Measurements from ENCODE around the gene ATR.

ATR gene

DNA sequence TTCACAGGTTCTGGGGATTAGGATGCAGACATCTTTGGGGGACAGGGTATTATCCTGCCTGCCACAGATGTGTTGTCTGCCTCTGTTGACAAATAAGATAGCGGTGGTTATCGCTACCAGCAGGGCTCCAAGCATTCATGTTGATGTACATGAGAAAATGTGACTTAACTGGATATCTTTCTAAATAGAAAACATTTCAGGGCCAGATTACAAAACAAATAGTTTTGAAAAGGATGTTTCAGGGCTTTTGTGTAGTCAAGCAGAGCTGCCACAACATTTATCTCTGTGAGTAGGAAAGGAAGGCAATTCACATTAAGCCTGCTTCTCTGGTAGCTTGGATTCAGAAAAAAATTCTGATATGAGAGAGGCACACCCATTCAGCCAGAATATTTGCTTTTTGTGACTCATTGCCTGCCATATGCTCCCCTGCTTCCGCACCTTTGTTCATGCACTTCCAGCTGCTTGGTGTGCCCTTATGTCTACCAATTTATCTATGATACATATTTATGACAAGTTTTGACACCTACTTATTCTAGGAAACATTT, 40.5 kb upstream of the ATR start:
- TF ChIP-seq, protein P1, sequence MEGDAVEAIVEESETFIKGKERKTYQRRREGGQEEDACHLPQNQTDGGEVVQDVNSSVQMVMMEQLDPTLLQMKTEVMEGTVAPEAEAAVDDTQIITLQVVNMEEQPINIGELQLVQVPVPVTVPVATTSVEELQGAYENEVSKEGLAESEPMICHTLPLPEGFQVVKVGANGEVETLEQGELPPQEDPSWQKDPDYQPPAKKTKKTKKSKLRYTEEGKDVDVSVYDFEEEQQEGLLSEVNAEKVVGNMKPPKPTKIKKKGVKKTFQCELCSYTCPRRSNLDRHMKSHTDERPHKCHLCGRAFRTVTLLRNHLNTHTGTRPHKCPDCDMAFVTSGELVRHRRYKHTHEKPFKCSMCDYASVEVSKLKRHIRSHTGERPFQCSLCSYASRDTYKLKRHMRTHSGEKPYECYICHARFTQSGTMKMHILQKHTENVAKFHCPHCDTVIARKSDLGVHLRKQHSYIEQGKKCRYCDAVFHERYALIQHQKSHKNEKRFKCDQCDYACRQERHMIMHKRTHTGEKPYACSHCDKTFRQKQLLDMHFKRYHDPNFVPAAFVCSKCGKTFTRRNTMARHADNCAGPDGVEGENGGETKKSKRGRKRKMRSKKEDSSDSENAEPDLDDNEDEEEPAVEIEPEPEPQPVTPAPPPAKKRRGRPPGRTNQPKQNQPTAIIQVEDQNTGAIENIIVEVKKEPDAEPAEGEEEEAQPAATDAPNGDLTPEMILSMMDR (IDR thresholded peaks at IDR 0.05; ENCODE audit: low read depth, low read length, missing control alignments) = no peak
- DNase-seq (ENCODE audit: low read depth) = no peak
- in situ Hi-C loops (cut with HindIII; ENCODE audit: low sequenced_read_pairs) = no loop called here

DNA sequence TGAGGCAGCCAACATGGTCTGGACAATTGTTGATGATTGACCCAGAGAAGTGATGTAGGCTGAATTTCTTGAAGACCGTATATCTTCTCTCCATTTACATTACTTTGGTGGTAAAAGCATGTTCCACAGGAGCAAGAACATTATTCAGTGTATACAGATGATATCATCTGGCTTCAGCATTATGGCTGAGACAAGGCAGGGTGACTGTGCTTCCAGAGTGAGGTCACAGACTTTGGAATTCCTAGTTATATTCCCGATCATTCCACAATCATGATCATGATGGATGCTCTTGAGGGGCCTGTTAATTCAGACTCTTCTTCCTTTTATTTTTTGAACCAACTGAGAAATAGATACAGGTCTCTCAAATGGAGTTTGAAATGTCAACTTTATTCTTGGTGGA, 36.6 kb upstream of the ATR start:
- in situ Hi-C loops (cut with HindIII; ENCODE audit: low sequenced_read_pairs) = no loop called here

More for the DNA sequence above, 40.5 kb upstream of the ATR start:
- H3K4me3 ChIP-seq (ENCODE audit: low read depth, low read length) = no peak overlapping the region

DNA sequence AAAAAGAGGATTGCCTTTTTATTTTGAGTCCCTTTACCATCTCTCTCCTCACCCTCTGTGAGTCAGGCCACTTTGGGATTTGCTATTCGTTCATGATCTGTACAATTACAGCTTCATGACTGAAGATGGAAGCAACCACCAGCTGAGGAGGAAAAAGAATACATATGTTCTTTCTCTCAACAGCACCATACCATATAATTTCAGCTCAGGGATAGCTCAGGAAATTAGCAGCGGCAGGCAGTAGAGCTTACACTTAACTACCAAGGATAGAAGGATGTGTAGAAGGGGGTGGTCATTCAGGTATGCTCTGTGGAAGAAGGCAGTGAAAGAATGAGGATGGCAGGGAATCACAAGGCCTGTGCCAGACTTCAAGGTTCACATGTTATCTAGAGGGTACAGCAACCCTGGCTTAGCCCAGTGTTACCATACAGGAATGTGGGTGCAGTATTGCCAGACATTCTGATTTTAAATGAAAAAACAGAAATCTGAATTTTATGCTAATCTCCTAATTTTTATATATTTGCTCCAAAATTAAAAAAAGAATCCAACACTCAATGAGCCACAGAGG, 35.6 kb upstream of the ATR start:
- no peak for DNase-seq (ENCODE audit: low read depth)
- in situ Hi-C loops (cut with HindIII; ENCODE audit: low sequenced_read_pairs) = no loop called here
- H3K4me3 ChIP-seq (ENCODE audit: low read depth, low read length) = no peak overlapping the region
- TF ChIP-seq, protein P1 (IDR thresholded peaks at IDR 0.05; ENCODE audit: low read depth, low read length, missing control alignments) = no peak

More for the DNA sequence above, 36.6 kb upstream of the ATR start:
- TF ChIP-seq, protein P1 (IDR thresholded peaks at IDR 0.05; ENCODE audit: low read depth, low read length, missing control alignments) = no peak
- no peak for DNase-seq (ENCODE audit: low read depth)
- no peak overlapping the region for H3K4me3 ChIP-seq (ENCODE audit: low read depth, low read length)

DNA sequence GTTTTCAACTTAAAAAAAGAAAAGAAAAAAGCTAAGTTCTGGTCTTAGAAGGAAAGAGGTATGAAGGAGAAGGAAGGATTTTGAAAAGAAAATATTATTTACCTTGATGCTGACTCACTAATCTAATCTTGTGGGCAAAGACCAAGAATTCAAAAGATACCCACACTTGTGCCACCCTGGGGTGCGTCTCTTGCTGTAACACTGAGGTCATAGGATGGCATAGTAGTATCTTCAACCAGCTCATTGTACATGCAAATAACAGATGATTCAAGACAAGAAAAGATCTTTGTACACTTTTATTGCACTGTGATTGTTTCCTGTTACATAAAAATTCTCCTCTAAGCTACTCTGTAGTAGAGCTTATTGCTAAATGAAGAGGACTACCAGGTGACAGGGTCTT, 35.0 kb upstream of the ATR start:
- TF ChIP-seq, protein P1 (IDR thresholded peaks at IDR 0.05; ENCODE audit: low read depth, low read length, missing control alignments) = no peak
- in situ Hi-C loops (cut with HindIII; ENCODE audit: low sequenced_read_pairs) = no loop called here
- no peak for DNase-seq (ENCODE audit: low read depth)
- no peak overlapping the region for H3K4me3 ChIP-seq (ENCODE audit: low read depth, low read length)

DNA sequence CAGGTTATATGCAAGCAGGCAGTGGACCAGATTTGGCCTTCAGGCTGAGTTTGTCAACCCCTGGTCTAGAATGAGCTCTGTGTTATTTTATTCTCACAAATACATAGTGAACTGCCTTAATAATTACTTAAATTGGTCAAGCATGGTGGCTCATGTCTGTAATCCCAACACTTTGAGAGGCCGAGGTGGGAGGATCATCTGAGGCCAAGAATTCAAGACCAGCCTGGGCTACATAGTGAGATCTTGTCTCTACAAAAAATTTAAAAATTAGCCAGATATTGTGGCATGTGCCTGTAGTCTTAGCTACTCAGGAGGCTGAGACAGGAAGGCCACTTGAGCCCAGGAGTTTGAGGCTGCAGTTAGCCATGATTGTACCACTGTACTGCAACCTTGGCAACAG, 32.7 kb upstream of the ATR start:
- TF ChIP-seq, protein P1 (IDR thresholded peaks at IDR 0.05; ENCODE audit: low read depth, low read length, missing control alignments) = no peak
- no peak overlapping the region for H3K4me3 ChIP-seq (ENCODE audit: low read depth, low read length)
- in situ Hi-C loops (cut with HindIII; ENCODE audit: low sequenced_read_pairs) = no loop called here
- no peak for DNase-seq (ENCODE audit: low read depth)

DNA sequence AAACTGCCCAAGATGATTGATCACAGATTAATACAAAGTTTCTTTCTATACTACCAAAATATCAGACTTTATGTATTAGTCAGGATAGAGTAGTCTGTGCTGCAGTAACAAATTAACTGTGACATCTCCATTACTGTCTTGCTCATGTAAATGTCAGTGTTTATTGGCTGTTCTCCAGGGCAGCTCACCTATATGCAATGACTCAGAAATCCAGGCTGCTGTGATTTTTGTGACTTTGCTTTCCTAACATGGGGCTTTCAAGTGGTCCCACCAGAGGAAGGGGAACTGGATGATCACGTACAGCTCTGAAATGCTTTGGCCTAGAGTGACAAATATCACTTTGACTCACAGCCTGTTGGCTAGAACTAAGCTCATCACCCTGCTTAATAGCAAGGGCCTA, 30.6 kb upstream of the ATR start:
- DNase-seq (ENCODE audit: low read depth) = no peak
- H3K4me3 ChIP-seq (ENCODE audit: low read depth, low read length) = no peak overlapping the region
- TF ChIP-seq, protein P1 (IDR thresholded peaks at IDR 0.05; ENCODE audit: low read depth, low read length, missing control alignments) = no peak
- in situ Hi-C loops (cut with HindIII; ENCODE audit: low sequenced_read_pairs) = no loop called here
